HepG2 (cell line): ENCODE data around the gene CAMK1D. TPM values are rescaled to one million over a fixed set of nuclear protein-coding genes. Genes with fewer than 3 reads are reported as not detected.

ENCODE experiments used
- ATAC-seq: fragments of 200-7000 bp; cut with Tn5 transposase; 3 replicates; pipeline ENCODE4 v1.9.1; 2020; ENCODE audit warnings: mild to moderate bottlenecking, moderate library complexity
- BruUV-seq: library from RNA; stranded (reverse); fragments of 400-500 nt; replicated peaks from 2 replicates; lab custom pipeline; 2021; lab: Mats Ljungman, UMichigan
- CTCF ChIA-PET: fragments of 300-600 bp; formaldehyde crosslinking; extraction: SDS; loops from one replicate; lab custom pipeline; 2021; ENCODE audit warnings: low total read pairs, inconsistent platforms, low intra/inter-chr PET ratio; lab: Yijun Ruan, JAX
- POLR2A ChIA-PET: fragments of 350-600 bp; sonication (Branson Sonifier 250); formaldehyde crosslinking; loops from one replicate; lab custom pipeline; 2020; ENCODE audit warnings: antibody characterized with exemption, inconsistent platforms; lab: Yijun Ruan, JAX
- DNase-seq: peaks from one replicate; pipeline ENCODE4 v3.0.0-alpha.2; 2015; ENCODE audit warnings: low spot score
- FAIRE-seq: peaks from 3 replicates; lab custom pipeline; 2011; peaks lifted over from hg19 to GRCh38; lab: Jason Lieb, UNC
- H2AFZ ChIP-seq: one replicate; pipeline ENCODE4 v1.6.1; 2011; ENCODE audit warnings: low read length, inconsistent platforms
- H3K27ac ChIP-seq: fragments of 300-600 bp; 3 replicates; pipeline ENCODE4 v1.8.0; 2011; ENCODE audit warnings: mixed run types, mild to moderate bottlenecking, mixed read lengths, low read length, inconsistent platforms; ENCODE audit not compliant: insufficient read depth; ENCODE audit errors: extremely low read length
- H3K27me3 ChIP-seq, 2 experiments: fragments of 200-600 bp in 1 of 2; 2 replicates in 1 of 2; 3 replicates in 1 of 2; pipeline versions ENCODE4 v1.6.0 to v1.8.0; 2011; ENCODE audit warnings: low read length in 2 of 2, mild to moderate bottlenecking in 2 of 2, moderate library complexity in 2 of 2, inconsistent platforms in 1 of 2; ENCODE audit not compliant: insufficient read depth in 2 of 2, control insufficient read depth in 1 of 2
- H3K36me3 ChIP-seq, 2 experiments: fragments of 200-600 bp in 1 of 2; replicated peaks in 1 of 2; 2 replicates in 1 of 2; 3 replicates in 1 of 2; pipeline versions ENCODE4 v1.5.1 to v1.8.0; 2011; ENCODE audit warnings: low read length in 2 of 2, inconsistent platforms in 1 of 2; ENCODE audit not compliant: insufficient read depth in 2 of 2, control insufficient read depth in 1 of 2
- H3K4me1 ChIP-seq: 2 replicates; pipeline ENCODE4 v1.5.1; 2012; ENCODE audit warnings: low read length, inconsistent platforms; ENCODE audit not compliant: insufficient read depth
- H3K4me2 ChIP-seq: 2 replicates; pipeline ENCODE4 v1.6.0; 2011; ENCODE audit warnings: low read depth, low read length, inconsistent platforms
- H3K4me3 ChIP-seq, 3 experiments: fragments of 200-600 bp in 1 of 3; sonication (generic), shearing (Covaris generic) in 1 of 3; replicated peaks in 1 of 3; 2 replicates each; pipeline ENCODE4 v1.5.1; 2011 to 2016; ENCODE audit warnings: low read length in 3 of 3, inconsistent platforms in 2 of 3, low read depth in 2 of 3, mild to moderate bottlenecking in 2 of 3, control low read depth in 1 of 3, mixed read lengths in 1 of 3; ENCODE audit not compliant: insufficient read depth in 1 of 3
- H3K79me2 ChIP-seq: one replicate; pipeline ENCODE4 v1.6.1; 2011; ENCODE audit warnings: low read length, inconsistent platforms; ENCODE audit not compliant: insufficient read depth
- H3K9ac ChIP-seq: 2 replicates; pipeline ENCODE4 v1.6.0; 2011; ENCODE audit warnings: mild to moderate bottlenecking, low read depth, low read length, inconsistent platforms; ENCODE audit not compliant: insufficient read depth
- H3K9me3 ChIP-seq: 2 replicates; pipeline ENCODE4 v1.5.1; 2012; ENCODE audit warnings: mild to moderate bottlenecking, low read length
- H4K20me1 ChIP-seq: 2 replicates; pipeline ENCODE4 v1.6.0; 2011; ENCODE audit warnings: inconsistent platforms, mild to moderate bottlenecking, low read length, moderate library complexity; ENCODE audit not compliant: insufficient read depth
- ARID2 ChIP-seq: sonication (generic); formaldehyde crosslinking; IDR thresholded peaks from 2 replicates; pipeline ENCODE4 v1.8.1; 2022; ENCODE audit warnings: mild to moderate bottlenecking, missing genetic modification reagents, borderline replicate concordance
- CENPT ChIP-seq: sonication (generic); formaldehyde crosslinking; IDR thresholded peaks from 2 replicates; pipeline ENCODE4 v1.8.0; 2022; ENCODE audit warnings: low read depth, mild to moderate bottlenecking, moderate library complexity, missing genetic modification reagents
- E2F5 ChIP-seq: sonication (generic); formaldehyde crosslinking; conservative IDR thresholded peaks from 2 replicates; pipeline ENCODE4 v1.4.0; 2020; ENCODE audit warnings: missing genetic modification reagents
- FOXK2 ChIP-seq: fragments of 450-650 bp; IDR thresholded peaks from 2 replicates; pipeline ENCODE4 v1.6.1; 2016
- FOXP1 ChIP-seq, 2 experiments: fragments of 450-650 bp in 1 of 2; IDR thresholded peaks; 2 replicates each; pipeline ENCODE4 v1.6.1; 2017 to 2018; ENCODE audit warnings: antibody characterized with exemption in 1 of 2
- GTF2F1 ChIP-seq: fragments of 150-350 bp; IDR thresholded peaks from 2 replicates; pipeline ENCODE4 v1.6.1; 2014; ENCODE audit warnings: low read length
- KDM2A ChIP-seq: sonication (generic); formaldehyde crosslinking; IDR thresholded peaks from 2 replicates; pipeline ENCODE4 v1.4.0; 2020; ENCODE audit warnings: low read depth, missing genetic modification reagents, borderline replicate concordance
- MEIS1 ChIP-seq: sonication (generic); formaldehyde crosslinking; IDR thresholded peaks from 2 replicates; pipeline ENCODE4 v1.9.0; 2021; ENCODE audit warnings: mild to moderate bottlenecking, missing genetic modification reagents, moderate library complexity, borderline replicate concordance
- NFYB ChIP-seq: sonication (generic); formaldehyde crosslinking; IDR thresholded peaks from 2 replicates; pipeline ENCODE4 v1.4.0; 2020; ENCODE audit warnings: missing genetic modification reagents
- ZNF292 ChIP-seq: sonication (generic); formaldehyde crosslinking; IDR thresholded peaks from 2 replicates; pipeline ENCODE4 v1.8.1; 2022; ENCODE audit warnings: mild to moderate bottlenecking, low read depth, missing genetic modification reagents, borderline replicate concordance
- ZNF30 ChIP-seq: sonication (generic); formaldehyde crosslinking; IDR thresholded peaks from 2 replicates; pipeline ENCODE4 v1.5.0; 2020; ENCODE audit warnings: mild to moderate bottlenecking, missing genetic modification reagents
- ZNF33B ChIP-seq: sonication (generic); formaldehyde crosslinking; IDR thresholded peaks from 2 replicates; pipeline ENCODE4 v1.5.1; 2020; ENCODE audit warnings: mild to moderate bottlenecking, missing genetic modification reagents
- ZNF431 ChIP-seq: sonication (generic); formaldehyde crosslinking; IDR thresholded peaks from 2 replicates; pipeline ENCODE4 v1.9.0; 2022; ENCODE audit warnings: missing genetic modification reagents, low read depth, mild to moderate bottlenecking, borderline replicate concordance
- ZNF460 ChIP-seq: sonication (generic); formaldehyde crosslinking; IDR thresholded peaks from 2 replicates; pipeline ENCODE4 v1.5.1; 2020; ENCODE audit warnings: missing genetic modification reagents, mild to moderate bottlenecking, borderline replicate concordance
- ZNF589 ChIP-seq: sonication (generic); formaldehyde crosslinking; conservative IDR thresholded peaks from 2 replicates; pipeline ENCODE4 v1.8.0; 2022; ENCODE audit warnings: mild to moderate bottlenecking, moderate library complexity, missing genetic modification reagents
- ZNF616 ChIP-seq: sonication (generic); formaldehyde crosslinking; IDR thresholded peaks from 2 replicates; pipeline ENCODE4 v1.5.0; 2020; ENCODE audit warnings: low read depth, mild to moderate bottlenecking, missing genetic modification reagents
- WGBS: methylation state at CpG from one replicate; pipeline ENCODE4 v1.1.6; 2017; ENCODE audit warnings: low lambda C conversion rate; 5-methylcytosine and 5-hydroxymethylcytosine counted together
- in situ Hi-C: cut with HindIII; loops from 2 replicates; pipeline ENCODE4 v1.10.0; 2017; ENCODE audit warnings: low pct_unique_long_range_greater_than_20kb; ENCODE audit not compliant: extremely low pct_ligation_motif_present
- intact Hi-C: fragments of 100-400 bp; cut with micrococcal nuclease; formaldehyde crosslinking; loops from one replicate; pipeline ENCODE4 v1.10.0; 2022; ENCODE audit not compliant: unreplicated experiment
- polyA plus RNA-seq, 8 experiments: library from polyadenylated mRNA; depleted of rRNA in 3 of 8; stranded (reverse) in 7 of 8; unstranded in 1 of 8; fragments of >200 nt; fragmentation: Illumina TruSeq in 4 of 8; extraction: Trizol in 4 of 8; gene quantifications; 2 replicates each; pipeline versions ENCODE4 v1.2.1 to v1.2.3, GENCODE V29; 2011 to 2016; ENCODE audit warnings: low read depth in 4 of 8, missing spikeins in 1 of 8, mixed read lengths in 1 of 8; ENCODE audit not compliant: insufficient read depth in 1 of 8
- total RNA-seq, 5 experiments: library from RNA; depleted of rRNA; stranded (reverse); fragments of >200 nt; fragmentation: Illumina TruSeq; extraction: Trizol; gene quantifications; 2 replicates each; pipeline ENCODE4 v1.2.3, GENCODE V29; 2016; ENCODE audit warnings: low read depth in 1 of 5
- TF ChIP-seq, protein P1 (sequence below): sonication (generic); formaldehyde crosslinking; IDR thresholded peaks from 2 replicates; pipeline ENCODE4 v1.5.0; 2020; ENCODE audit warnings: mild to moderate bottlenecking, missing genetic modification reagents

CAMK1D gene
- total and polyA plus RNA-seq, 2 of the 13 experiments (the other 11 are each of a cell fraction or from before 2014, with no cell fraction given) = under 0.01 TPM; not detected in 1

- TF ChIP-seq, protein P1, sequence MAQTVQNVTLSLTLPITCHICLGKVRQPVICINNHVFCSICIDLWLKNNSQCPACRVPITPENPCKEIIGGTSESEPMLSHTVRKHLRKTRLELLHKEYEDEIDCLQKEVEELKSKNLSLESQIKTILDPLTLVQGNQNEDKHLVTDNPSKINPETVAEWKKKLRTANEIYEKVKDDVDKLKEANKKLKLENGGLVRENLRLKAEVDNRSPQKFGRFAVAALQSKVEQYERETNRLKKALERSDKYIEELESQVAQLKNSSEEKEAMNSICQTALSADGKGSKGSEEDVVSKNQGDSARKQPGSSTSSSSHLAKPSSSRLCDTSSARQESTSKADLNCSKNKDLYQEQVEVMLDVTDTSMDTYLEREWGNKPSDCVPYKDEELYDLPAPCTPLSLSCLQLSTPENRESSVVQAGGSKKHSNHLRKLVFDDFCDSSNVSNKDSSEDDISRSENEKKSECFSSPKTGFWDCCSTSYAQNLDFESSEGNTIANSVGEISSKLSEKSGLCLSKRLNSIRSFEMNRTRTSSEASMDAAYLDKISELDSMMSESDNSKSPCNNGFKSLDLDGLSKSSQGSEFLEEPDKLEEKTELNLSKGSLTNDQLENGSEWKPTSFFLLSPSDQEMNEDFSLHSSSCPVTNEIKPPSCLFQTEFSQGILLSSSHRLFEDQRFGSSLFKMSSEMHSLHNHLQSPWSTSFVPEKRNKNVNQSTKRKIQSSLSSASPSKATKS (CRISPR knock-in tag) = no peak
- TF ChIP-seq KDM2A (CRISPR knock-in tag) (no peak), E2F5 (no peak), GTF2F1 (no peak)
Measured at GRCh38 chr10:12466704-12467305, 117.5 kb downstream of the CAMK1D start (continued).

DNA sequence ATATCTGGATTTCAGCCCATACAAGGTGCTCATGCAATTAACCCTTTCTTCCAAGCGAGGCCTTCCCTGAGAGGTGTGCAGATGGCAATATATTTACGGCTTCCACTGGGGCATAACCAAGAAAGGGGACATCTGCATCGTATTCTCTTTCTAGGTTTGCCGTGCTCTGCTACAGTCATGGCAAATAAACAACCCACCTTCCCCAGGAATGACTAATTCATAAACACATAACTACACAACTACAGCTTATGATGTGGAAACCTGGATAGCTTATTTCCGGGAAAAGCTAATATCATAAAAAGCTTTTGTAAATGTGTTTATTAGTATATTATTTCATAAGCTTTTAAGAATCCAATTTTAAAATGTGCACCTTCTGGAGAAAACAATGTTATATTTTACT, 120.0 kb downstream of the CAMK1D start:
- peaks cover 11% of the 10 kb centered on the region for H3K4me1 ChIP-seq
- no peak for ATAC-seq
- H4K20me1 ChIP-seq = no peaks in the 10 kb centered on the region
- no peak overlapping the region for H2AFZ ChIP-seq
- no peaks in the 10 kb centered on the region for H3K9me3 ChIP-seq
- CTCF ChIA-PET = no interaction called here
- POLR2A ChIA-PET = no interaction called here
- no peak overlapping the region for H3K4me3 ChIP-seq
- H3K27ac ChIP-seq = no peak overlapping the region
- in situ Hi-C loops = no loop called here
- 69% methylated on average over 5 of the region's 5 CpGs for WGBS
- BruUV-seq = no TSS peak
- no peak for DNase-seq
- H3K4me2 ChIP-seq = no peak overlapping the region
- peaks cover 0 to 12% of the 10 kb centered on the region in 2 experiments; a peak in 1 of 5 replicates for H3K27me3 ChIP-seq
- no peak for FAIRE-seq
- no peak overlapping the region for H3K9ac ChIP-seq
- H3K36me3 ChIP-seq = no peaks in the 10 kb centered on the region
- no peaks in the 10 kb centered on the region for H3K79me2 ChIP-seq
- intact Hi-C loops = no loop called here
- TF ChIP-seq FOXP1 (IDR thresholded peaks at IDR 0.05) (no peak), FOXP1 (CRISPR knock-in tag; IDR thresholded peaks at IDR 0.05) (no peak), MEIS1 (CRISPR knock-in tag) (no peak), CENPT (CRISPR knock-in tag) (no peak), ZNF292 (CRISPR knock-in tag) (no peak), ZNF33B (CRISPR knock-in tag) (no peak), ZNF589 (CRISPR knock-in tag) (no peak), ZNF431 (CRISPR knock-in tag) (no peak), NFYB (CRISPR knock-in tag) (no peak), ARID2 (CRISPR knock-in tag) (no peak), ZNF460 (CRISPR knock-in tag) (no peak), ZNF30 (CRISPR knock-in tag) (no peak), FOXK2 (no peak), ZNF616 (CRISPR knock-in tag) (no peak)
- TF ChIP-seq, all 625 proteins: peak for 0
